Esophagus (tissue), 2 donors: ENCODE data around the gene AFM. TPM values are rescaled to one million over a fixed set of nuclear protein-coding genes. Genes with fewer than 3 reads are reported as not detected.

Source experiments
- H3K27ac ChIP-seq, 2 donors: one replicate each; pipeline ENCODE4 v1.5.1; 2013; ENCODE audit warnings: low read depth in 2 of 2, mild to moderate bottlenecking in 2 of 2, inconsistent platforms in 1 of 2, low read length in 1 of 2, moderate library complexity in 1 of 2
- H3K27me3 ChIP-seq, 2 donors: one replicate each; pipeline ENCODE4 v1.6.1; 2013; ENCODE audit warnings: low read length in 2 of 2, control low read depth in 1 of 2, mild to moderate bottlenecking in 1 of 2; ENCODE audit not compliant: insufficient read depth in 2 of 2, control insufficient read depth in 1 of 2
- H3K36me3 ChIP-seq, 2 donors: one replicate each; pipeline ENCODE4 v1.6.1; 2013; ENCODE audit warnings: low read length in 1 of 2; ENCODE audit not compliant: control insufficient read depth in 2 of 2, insufficient read depth in 2 of 2
- H3K4me1 ChIP-seq, 2 donors: one replicate each; pipeline ENCODE4 v1.6.1; 2013; ENCODE audit warnings: low read length in 1 of 2; ENCODE audit not compliant: control insufficient read depth in 2 of 2, insufficient read depth in 2 of 2
- H3K4me3 ChIP-seq, 2 donors: one replicate each; pipeline ENCODE4 v1.5.1; 2013; ENCODE audit warnings: low read length in 2 of 2, mild to moderate bottlenecking in 2 of 2, low read depth in 1 of 2, moderate library complexity in 1 of 2
- H3K9me3 ChIP-seq, 2 donors: one replicate each; pipeline ENCODE4 v1.6.1; 2013; ENCODE audit warnings: mild to moderate bottlenecking in 2 of 2, low read depth in 1 of 2, low read length in 1 of 2, moderate library complexity in 1 of 2; ENCODE audit not compliant: control insufficient read depth in 2 of 2, insufficient read depth in 1 of 2
- WGBS, 2 donors: extraction: QIAGEN DNeasy Blood & Tissue Kit; methylation state at CpG; one replicate each; pipeline ENCODE4 v1.1.7; 2013; 5-methylcytosine and 5-hydroxymethylcytosine counted together
- polyA plus RNA-seq, 2 donors: library from polyadenylated mRNA; stranded (reverse); fragments of 200-250 nt; gene quantifications; one replicate each; pipeline ENCODE4 v1.2.3, GENCODE V29; 2013
- donor health status: healthy with polysubstance abuse.
- donor health status: Bipolar disorder and iron deficiency.

The AFM gene
- polyA plus RNA-seq, 2 donors: not detected

- WGBS, 2 donors: 74 to 76% methylated on average over 2 of the region's 2 CpGs
- H3K27ac ChIP-seq: no peak overlapping the region
- no peaks in the 10 kb centered on the region for H3K9me3 ChIP-seq
- H3K27me3 ChIP-seq: no peaks in the 10 kb centered on the region
- H3K4me3 ChIP-seq: no peak overlapping the region
- no peaks in the 10 kb centered on the region for H3K36me3 ChIP-seq
- no peaks in the 10 kb centered on the region for H3K4me1 ChIP-seq
Observed at GRCh38 chr4:73438582-73439215, 42.8 kb upstream of the AFM start.

GRCh38 chr4:73439445-73439844 lies 42.1 kb upstream of the AFM start:
- Histone ChIP-seq H3K9me3 (no peaks in the 10 kb centered on the region), H3K27ac (no peak overlapping the region), H3K4me3 (no peak overlapping the region), H3K36me3 (no peaks in the 10 kb centered on the region), H3K4me1 (no peaks in the 10 kb centered on the region), H3K27me3 (no peaks in the 10 kb centered on the region)
- 88 to 90% methylated on average over 2 of the region's 2 CpGs for WGBS, 2 donors

- Histone ChIP-seq H3K4me1 (no peaks in the 10 kb centered on the region), H3K27me3 (no peaks in the 10 kb centered on the region), H3K4me3 (no peak overlapping the region), H3K9me3 (no peaks in the 10 kb centered on the region), H3K27ac (no peak overlapping the region), H3K36me3 (no peaks in the 10 kb centered on the region)
- WGBS, 2 donors: 75 to 79% methylated on average over 3 of the region's 3 CpGs
Observed at GRCh38 chr4:73439991-73440390, 41.6 kb upstream of the AFM start.

GRCh38 chr4:73440653-73441052 lies 40.9 kb upstream of the AFM start:
- Histone ChIP-seq H3K4me3 (no peak overlapping the region), H3K4me1 (no peaks in the 10 kb centered on the region), H3K9me3 (no peaks in the 10 kb centered on the region), H3K27ac (no peak overlapping the region), H3K27me3 (no peaks in the 10 kb centered on the region), H3K36me3 (no peaks in the 10 kb centered on the region)
- WGBS, 2 donors: 95% methylated on average over 3 of the region's 3 CpGs

GRCh38 chr4:73442275-73442674 lies 39.3 kb upstream of the AFM start:
- H3K9me3 ChIP-seq: no peaks in the 10 kb centered on the region
- no peaks in the 10 kb centered on the region for H3K27me3 ChIP-seq
- 37 to 44% methylated on average over 5 of the region's 5 CpGs for WGBS, 2 donors
- no peaks in the 10 kb centered on the region for H3K36me3 ChIP-seq
- H3K4me1 ChIP-seq: no peaks in the 10 kb centered on the region
- H3K27ac ChIP-seq: no peak overlapping the region
- H3K4me3 ChIP-seq: no peak overlapping the region

- H3K4me3 ChIP-seq: no peak overlapping the region
- H3K9me3 ChIP-seq: no peaks in the 10 kb centered on the region
- H3K27me3 ChIP-seq: no peaks in the 10 kb centered on the region
- H3K27ac ChIP-seq: no peak overlapping the region
- no peaks in the 10 kb centered on the region for H3K36me3 ChIP-seq
- 76 to 80% methylated on average over 3 of the region's 3 CpGs for WGBS, 2 donors
- no peaks in the 10 kb centered on the region for H3K4me1 ChIP-seq
Observed at GRCh38 chr4:73443224-73443623, 38.3 kb upstream of the AFM start.

GRCh38 chr4:73445383-73446335 lies 35.9 kb upstream of the AFM start:
- WGBS, 2 donors: 88 to 89% methylated on average over 7 of the region's 7 CpGs
- no peak overlapping the region for H3K4me3 ChIP-seq

GRCh38 chr4:73446336-73446938 lies 35.1 kb upstream of the AFM start:
- peaks cover 0 to 3% of the 10 kb centered on the region in 2 donors for H3K4me1 ChIP-seq
- no peaks in the 10 kb centered on the region for H3K27me3 ChIP-seq
- 15 to 28% methylated on average over 4 of the region's 4 CpGs for WGBS, 2 donors
- H3K27ac ChIP-seq: no peak overlapping the region
- H3K4me3 ChIP-seq: no peak overlapping the region
- H3K9me3 ChIP-seq: no peaks in the 10 kb centered on the region
- no peaks in the 10 kb centered on the region for H3K36me3 ChIP-seq

More at GRCh38 chr4:73445383-73446335, 35.9 kb upstream of the AFM start:
- Histone ChIP-seq H3K27me3 (no peaks in the 10 kb centered on the region), H3K4me1 (peaks cover 0 to 2% of the 10 kb centered on the region in 2 donors), H3K9me3 (no peaks in the 10 kb centered on the region), H3K27ac (no peak overlapping the region), H3K36me3 (no peaks in the 10 kb centered on the region)

- Histone ChIP-seq H3K27me3 (no peaks in the 10 kb centered on the region), H3K27ac (no peak overlapping the region), H3K36me3 (no peaks in the 10 kb centered on the region), H3K4me1 (peaks cover 0 to 3% of the 10 kb centered on the region in 2 donors), H3K9me3 (no peaks in the 10 kb centered on the region), H3K4me3 (no peak overlapping the region)
- 57 to 68% methylated on average over 4 of the region's 4 CpGs for WGBS, 2 donors
Observed at GRCh38 chr4:73447671-73448070, 33.9 kb upstream of the AFM start.
